GM23338 (cell line): ENCODE results near the gene EPHB1. TPM values are rescaled to one million over a fixed set of nuclear protein-coding genes. Genes with fewer than 3 reads are reported as not detected.
A peak's percentile ranks its signal among the peaks of the same experiment; 100 is the strongest.

ENCODE experiments used
- ATAC-seq: fragments of 200-7000 bp; cut with Tn5 transposase; 3 replicates; pipeline ENCODE4 v1.9.1; 2020
- DNase-seq: peaks from one replicate; pipeline ENCODE4 v3.0.0-alpha.2; 2015; ENCODE audit warnings: low spot score
- H2AFZ ChIP-seq: fragments of 200-600 bp; sonication (generic); 2 replicates; pipeline ENCODE4 v1.8.0; 2016; ENCODE audit warnings: antibody characterized with exemption, mild to moderate bottlenecking, moderate library complexity
- H3F3A ChIP-seq: fragments of 200-600 bp; sonication (generic); replicated peaks from 2 replicates; pipeline ENCODE4 v1.8.0; 2017; ENCODE audit warnings: antibody characterized with exemption, mixed run types, low read depth
- H3K27ac ChIP-seq: fragments of 200-600 bp; sonication (generic); 2 replicates; pipeline ENCODE4 v1.6.1; 2016; ENCODE audit warnings: low read depth
- H3K27me3 ChIP-seq: fragments of 200-600 bp; sonication (generic); 2 replicates; pipeline ENCODE4 v1.8.0; 2016; ENCODE audit warnings: mild to moderate bottlenecking, mixed run types, moderate library complexity; ENCODE audit not compliant: insufficient read depth
- H3K36me3 ChIP-seq: fragments of 200-600 bp; sonication (generic); 2 replicates; pipeline ENCODE4 v1.8.0; 2016; ENCODE audit warnings: mild to moderate bottlenecking; ENCODE audit not compliant: insufficient read depth
- H3K4me1 ChIP-seq: fragments of 200-600 bp; sonication (generic); 2 replicates; pipeline ENCODE4 v1.8.0; 2016; ENCODE audit warnings: mild to moderate bottlenecking, moderate library complexity; ENCODE audit not compliant: insufficient read depth
- H3K4me2 ChIP-seq: fragments of 200-600 bp; sonication (generic); 2 replicates; pipeline ENCODE4 v1.7.1; 2017; ENCODE audit warnings: mixed run types
- H3K4me3 ChIP-seq: fragments of 200-600 bp; sonication (generic); 2 replicates; pipeline ENCODE4 v1.6.1; 2016; ENCODE audit warnings: mixed run types
- H3K79me2 ChIP-seq: fragments of 200-600 bp; sonication (generic); replicated peaks from 2 replicates; pipeline ENCODE4 v1.8.0; 2017; ENCODE audit warnings: mild to moderate bottlenecking; ENCODE audit not compliant: insufficient read depth
- H3K9me2 ChIP-seq: fragments of 200-600 bp; sonication (generic); 2 replicates; pipeline ENCODE4 v1.8.0; 2017; ENCODE audit not compliant: insufficient read depth
- H4K20me1 ChIP-seq: fragments of 200-600 bp; sonication (generic); replicated peaks from 2 replicates; pipeline ENCODE4 v1.8.0; 2017; ENCODE audit warnings: mild to moderate bottlenecking; ENCODE audit not compliant: insufficient read depth
- H3K27ac Mint-ChIP-seq: 2 replicates; pipeline ENCODE4 v1.8.0; 2020; ENCODE audit warnings: inconsistent platforms, mild to moderate bottlenecking, moderate library complexity, mixed read lengths
- H3K27me3 Mint-ChIP-seq: 3 replicates; pipeline ENCODE4 v1.8.0; 2022; ENCODE audit warnings: low read depth, mild to moderate bottlenecking, moderate library complexity, mixed read lengths, inconsistent platforms; ENCODE audit not compliant: insufficient read depth, poor library complexity
- H3K36me3 Mint-ChIP-seq: 3 replicates; pipeline ENCODE4 v1.8.0; 2021; ENCODE audit warnings: low read depth, mild to moderate bottlenecking, inconsistent platforms, moderate library complexity, mixed read lengths
- H3K4me1 Mint-ChIP-seq: 3 replicates; pipeline ENCODE4 v1.8.0; 2020; ENCODE audit warnings: mild to moderate bottlenecking, inconsistent platforms, mixed read lengths
- H3K4me3 Mint-ChIP-seq: 3 replicates; pipeline ENCODE4 v1.8.0; 2021; ENCODE audit warnings: moderate library complexity, mild to moderate bottlenecking, inconsistent platforms, mixed read lengths
- H3K9me3 Mint-ChIP-seq: 3 replicates; pipeline ENCODE4 v1.8.0; 2020; ENCODE audit warnings: moderate library complexity, mild to moderate bottlenecking, inconsistent platforms, mixed read lengths
- CREB1 ChIP-seq: fragments of 250-450 bp; sonication (Bioruptor Pico); IDR thresholded peaks from 2 replicates; pipeline ENCODE4 v1.5.0; 2020; ENCODE audit warnings: low read depth, mild to moderate bottlenecking, moderate library complexity
- CTCF ChIP-seq, 2 experiments: fragments of 200-600 bp in 1 of 2; sonication (generic) in 1 of 2; conservative IDR thresholded peaks; 2 replicates each; pipeline versions ENCODE4 v1.5.1 to v1.6.1; 2016 to 2017; ENCODE audit warnings: antibody characterized with exemption in 2 of 2, low read depth in 2 of 2, mild to moderate bottlenecking in 2 of 2, moderate library complexity in 1 of 2
- ETS1 ChIP-seq: IDR thresholded peaks from 2 replicates; pipeline ENCODE4 v1.6.1; 2016; ENCODE audit warnings: antibody characterized with exemption
- EZH2 ChIP-seq: fragments of 200-600 bp; sonication (generic); IDR thresholded peaks from one replicate; pipeline ENCODE4 v1.8.0; 2017; ENCODE audit warnings: antibody characterized with exemption, mild to moderate bottlenecking, low read depth; ENCODE audit not compliant: unreplicated experiment
- JUNB ChIP-seq: IDR thresholded peaks from one replicate; pipeline ENCODE4 v1.6.1; 2016; ENCODE audit warnings: antibody characterized with exemption; ENCODE audit not compliant: unreplicated experiment
- REST ChIP-seq: IDR thresholded peaks from one replicate; pipeline ENCODE4 v1.6.1; 2018; ENCODE audit warnings: antibody characterized with exemption; ENCODE audit not compliant: unreplicated experiment
- STAT1 ChIP-seq: IDR thresholded peaks from one replicate; pipeline ENCODE4 v1.6.1; 2016; ENCODE audit warnings: antibody characterized with exemption; ENCODE audit not compliant: unreplicated experiment
- ZNF114 ChIP-seq: fragments of 250-450 bp; sonication (Bioruptor Pico); IDR thresholded peaks from 2 replicates; pipeline ENCODE4 v1.5.0; 2020; ENCODE audit warnings: mild to moderate bottlenecking, moderate library complexity
- polyA plus RNA-seq: library from polyadenylated mRNA; unstranded; fragments of >200 nt; fragmentation: Nextera tagmentation; extraction: Ambion mirVana; gene quantifications from 2 replicates; pipeline ENCODE4 v1.2.1, GENCODE V29; 2016
- total RNA-seq: library from RNA; depleted of rRNA; stranded (reverse); fragments of >200 nt; shearing (Covaris generic); gene quantifications from 2 replicates; pipeline ENCODE4 v1.2.3, GENCODE V29; 2014

The EPHB1 gene
- total and polyA plus RNA-seq, 2 experiments from 2014 or later: 2.7 to 5.2 TPM

- TF ChIP-seq REST: peak; percentile 87
Measured at GRCh38 chr3:135125171-135125801, 330.2 kb downstream of the EPHB1 start (continued).

- Mint-ChIP-seq H3K4me3 (no peak overlapping the region), H3K4me1 (no peaks in the 10 kb centered on the region), H3K27ac (no peak overlapping the region), H3K27me3 (no peaks in the 10 kb centered on the region), H3K9me3 (no peaks in the 10 kb centered on the region; the same call in 2 of the 3 replicates), H3K36me3 (no peaks in the 10 kb centered on the region)
- no peaks in the 10 kb centered on the region for H3F3A ChIP-seq
- no peak overlapping the region for H2AFZ ChIP-seq
- H3K4me1 ChIP-seq: no peaks in the 10 kb centered on the region
- no peaks in the 10 kb centered on the region for H3K79me2 ChIP-seq
- ATAC-seq (no peak), DNase-seq (no peak)
- no peaks in the 10 kb centered on the region for H3K9me2 ChIP-seq
- no peaks in the 10 kb centered on the region for H3K27me3 ChIP-seq
- H3K4me3 ChIP-seq: no peak overlapping the region
- no peaks in the 10 kb centered on the region for H3K36me3 ChIP-seq
- no peaks in the 10 kb centered on the region for H4K20me1 ChIP-seq
- no peak overlapping the region for H3K27ac ChIP-seq
- no peak overlapping the region for H3K4me2 ChIP-seq
- TF ChIP-seq STAT1 (no peak), ZNF114 (CRISPR knock-in tag) (no peak), ETS1 (no peak), CREB1 (CRISPR knock-in tag) (no peak), JUNB (no peak), CTCF (conservative IDR thresholded peaks at IDR 0.05; ENCODE audit: low read depth in 2 of 2) (no peak), EZH2 (no peak)
Measured at GRCh38 chr3:135127946-135128470, 332.9 kb downstream of the EPHB1 start.
